ENCODE data around the gene PPARGC1A.

PPARGC1A gene

GRCh38 chr4:23837371-23837770 lies 52.5 kb downstream of the PPARGC1A start:
- no peak for DNase-seq

- DNase-seq, result no peak
Measured at GRCh38 chr4:23835774-23836478, 53.9 kb downstream of the PPARGC1A start.

- no peak for DNase-seq
Measured at GRCh38 chr4:23828779-23829178, 61.1 kb downstream of the PPARGC1A start.

- no peak for DNase-seq
Measured at GRCh38 chr4:23828020-23828715, 61.7 kb downstream of the PPARGC1A start.

GRCh38 chr4:23822181-23822580 lies 67.7 kb downstream of the PPARGC1A start:
- no peak for DNase-seq

GRCh38 chr4:23819041-23819511 lies 70.8 kb downstream of the PPARGC1A start:
- no peak for DNase-seq

- DNase-seq, result no peak
Measured at GRCh38 chr4:23818097-23818885, 71.6 kb downstream of the PPARGC1A start.

- no peak for DNase-seq
Measured at GRCh38 chr4:23814996-23815660, 74.7 kb downstream of the PPARGC1A start.

- no peak for DNase-seq
Measured at GRCh38 chr4:23814587-23814986, 75.3 kb downstream of the PPARGC1A start.

- no peak for DNase-seq
Measured at GRCh38 chr4:23811161-23811560, 78.7 kb downstream of the PPARGC1A start.

- no peak for DNase-seq
Measured at GRCh38 chr4:23805450-23805851, 84.4 kb downstream of the PPARGC1A start.

- no peak for DNase-seq
Measured at GRCh38 chr4:23789762-23790161, 100.1 kb downstream of the PPARGC1A start.

- DNase-seq, result no peak
Measured at GRCh38 chr4:23788460-23788859, 101.4 kb downstream of the PPARGC1A start.

GRCh38 chr4:23788027-23788426 lies 101.8 kb downstream of the PPARGC1A start:
- DNase-seq, result no peak

GRCh38 chr4:23782778-23783437 lies 106.9 kb downstream of the PPARGC1A start:
- DNase-seq, result no peak

- DNase-seq, result no peak
Measured at GRCh38 chr4:23779839-23780238, 110.0 kb downstream of the PPARGC1A start.

- no peak for DNase-seq
Measured at GRCh38 chr4:23779422-23779821, 110.4 kb downstream of the PPARGC1A start.

- no peak for DNase-seq
Measured at GRCh38 chr4:23775694-23776093, 114.2 kb downstream of the PPARGC1A start.

- no peak for DNase-seq
Measured at GRCh38 chr4:23774909-23775308, 114.9 kb downstream of the PPARGC1A start.

- no peak for DNase-seq
Measured at GRCh38 chr4:23773884-23774636, 115.8 kb downstream of the PPARGC1A start.

GRCh38 chr4:23770011-23770410 lies 119.8 kb downstream of the PPARGC1A start:
- no peak for DNase-seq

GRCh38 chr4:23769406-23769805 lies 120.4 kb downstream of the PPARGC1A start:
- no peak for DNase-seq
